ENCODE measurements around the gene TMPRSS9.

DNA sequence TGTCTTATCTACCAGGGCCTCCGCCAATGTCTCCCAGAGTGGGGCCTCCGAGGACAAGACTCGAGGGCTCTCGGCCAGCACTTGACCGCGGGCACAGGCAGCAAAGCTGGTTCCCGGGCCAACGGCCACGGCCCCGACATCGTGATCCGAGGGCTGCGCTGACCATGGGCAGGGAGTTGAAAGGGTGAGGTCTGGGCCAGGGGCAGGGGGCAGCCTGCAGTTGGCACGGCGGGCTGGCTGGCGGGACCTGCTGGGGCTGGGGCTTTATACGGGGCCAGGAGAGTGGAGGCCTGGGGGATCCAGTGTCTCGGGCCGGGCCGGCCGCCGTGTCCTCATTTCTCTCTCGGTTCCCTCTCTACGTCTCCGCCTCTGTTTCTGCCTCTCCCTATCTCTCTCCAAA is 42.3 kb upstream of the TMPRSS9 start:
- TF ChIP-seq GATA2 (IDR thresholded peaks at IDR 0.05; ENCODE audit: low read depth, low read length) (no peak), GATA3 (IDR thresholded peaks at IDR 0.05; ENCODE audit: low read depth, low read length) (no peak)

All from SH-SY5Y (cell line).